Fibroblast of skin of left quadriceps (primary cell): ENCODE data around the gene UVRAG.

Experiments
- DNase-seq, 2 experiments: peaks; one replicate each; pipeline ENCODE4 v3.0.0-alpha.2; 2013; ENCODE audit warnings: low read depth in 2 of 2

The UVRAG gene

DNA sequence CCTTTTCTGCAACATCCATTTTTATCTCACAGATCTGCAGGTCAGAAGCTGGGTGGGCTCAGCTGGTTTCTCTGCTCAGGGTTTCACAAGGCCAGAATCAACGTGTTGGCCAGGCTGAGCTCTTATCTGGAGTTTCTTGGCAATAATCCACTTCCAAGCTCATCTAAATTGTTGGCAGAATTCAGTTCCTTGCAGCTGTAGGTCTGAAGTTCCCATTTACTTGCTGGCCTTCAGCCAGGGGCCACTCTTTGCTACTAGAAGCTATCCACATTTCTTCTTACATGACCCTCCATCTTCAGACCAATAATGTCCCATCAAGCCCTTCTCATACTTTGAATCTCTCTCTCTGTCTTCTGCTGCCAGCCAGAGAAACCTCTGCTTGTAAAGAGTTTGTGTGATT, 287.8 kb downstream of the UVRAG start:
- no peak for DNase-seq

DNA sequence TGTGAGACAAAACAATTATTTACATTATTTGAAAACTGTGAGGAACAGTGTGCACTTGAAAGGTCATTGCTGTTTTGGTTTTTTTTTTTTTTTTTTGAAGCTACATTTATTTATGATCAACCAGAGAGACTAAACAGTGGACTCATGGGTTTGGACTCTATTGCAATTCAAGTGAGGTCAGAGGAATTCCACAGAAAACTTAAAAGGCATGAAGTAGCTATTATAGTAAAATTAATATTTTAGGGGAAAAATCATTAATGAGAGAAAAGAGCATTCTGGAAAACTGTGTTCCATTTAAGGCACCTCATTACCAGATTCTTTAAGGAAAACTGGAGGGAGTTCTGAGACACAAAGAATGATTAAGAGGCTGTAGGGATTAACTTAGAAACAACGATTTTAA, 288.4 kb downstream of the UVRAG start:
- DNase-seq: no peak

GRCh38 chr11:76104285-76104684, 289.3 kb downstream of the UVRAG start:
- DNase-seq: no peak

DNA sequence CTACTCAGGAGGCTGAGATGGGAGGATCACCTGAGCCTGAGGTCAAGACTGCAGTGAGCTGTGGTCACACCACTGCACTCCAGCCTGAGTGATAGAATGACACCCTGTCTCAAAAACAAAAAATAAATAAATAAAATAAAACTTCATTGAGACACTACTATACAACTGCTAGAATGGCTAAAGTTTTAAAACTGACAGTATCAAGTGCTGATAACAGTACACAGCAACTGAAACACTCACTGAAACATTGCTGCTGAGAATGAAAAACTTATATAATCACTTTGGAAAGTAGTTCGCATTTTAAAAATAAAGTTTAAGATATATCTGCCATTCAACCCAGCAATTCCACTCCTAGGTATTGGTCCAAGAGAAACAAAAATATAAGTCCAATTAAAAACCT, 290.6 kb downstream of the UVRAG start:
- DNase-seq: no peak

DNA sequence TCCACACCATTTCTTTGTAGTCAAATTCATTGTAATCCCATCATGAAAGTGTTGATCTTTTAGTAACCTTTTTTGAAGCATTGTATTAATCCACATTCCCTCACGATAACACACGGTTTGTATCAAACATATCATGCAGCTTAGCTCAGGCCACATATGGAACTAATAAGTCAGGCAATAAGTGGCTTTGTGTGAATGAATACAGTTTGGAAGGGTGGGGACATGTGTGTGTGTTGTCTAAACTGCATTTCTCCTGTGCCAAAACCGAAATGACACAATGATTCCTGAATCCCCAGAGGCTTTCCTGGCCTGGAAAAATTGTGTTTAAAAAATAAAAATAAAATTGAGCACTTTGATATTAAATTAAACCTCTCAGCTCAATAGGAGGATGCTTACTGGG, 293.0 kb downstream of the UVRAG start:
- peak; percentile 65 to 68 for DNase-seq

GRCh38 chr11:76114238-76114637, 299.2 kb downstream of the UVRAG start:
- no peak for DNase-seq

DNA sequence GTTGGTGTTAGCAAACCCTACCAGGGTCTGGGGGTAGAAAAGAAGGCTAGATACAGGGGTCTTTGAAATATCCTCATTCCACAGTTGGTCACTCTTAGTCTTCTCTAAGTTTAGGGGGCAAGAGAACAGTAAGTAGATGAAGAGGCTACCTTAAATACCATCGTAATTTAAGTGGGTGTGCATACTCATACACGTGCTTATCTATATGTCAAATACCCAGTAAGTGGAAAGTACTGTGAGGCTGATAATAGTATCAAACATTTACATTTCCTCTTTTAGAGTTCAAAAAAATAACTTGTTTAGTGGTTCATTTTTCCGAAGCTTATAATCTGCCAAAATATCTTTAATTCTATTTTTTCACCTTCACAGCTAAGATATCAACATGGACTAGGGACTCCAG, 300.5 kb downstream of the UVRAG start:
- no peak for DNase-seq

DNA sequence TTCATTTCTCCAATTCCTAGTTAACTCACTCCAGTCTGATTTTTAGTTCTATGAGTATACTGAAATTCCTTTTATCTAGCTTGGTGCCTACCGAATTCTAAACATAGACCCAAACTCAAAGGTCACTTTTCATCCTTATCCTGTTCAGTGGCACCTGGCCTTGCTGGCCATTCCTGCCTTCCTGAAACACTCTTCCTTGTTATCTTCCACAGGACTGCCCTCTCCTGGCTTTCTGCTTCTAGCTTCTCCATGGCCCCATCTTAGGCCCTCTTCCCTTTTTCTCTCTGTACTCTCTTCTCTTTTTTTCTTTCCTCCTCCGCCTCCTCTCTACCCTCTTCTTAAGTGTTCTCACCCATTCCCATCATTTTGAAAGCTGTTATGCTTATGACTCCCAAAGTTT, 304.0 kb downstream of the UVRAG start:
- DNase-seq: no peak

- no peak for DNase-seq
Observed at GRCh38 chr11:76119779-76120178, 304.8 kb downstream of the UVRAG start.

DNA sequence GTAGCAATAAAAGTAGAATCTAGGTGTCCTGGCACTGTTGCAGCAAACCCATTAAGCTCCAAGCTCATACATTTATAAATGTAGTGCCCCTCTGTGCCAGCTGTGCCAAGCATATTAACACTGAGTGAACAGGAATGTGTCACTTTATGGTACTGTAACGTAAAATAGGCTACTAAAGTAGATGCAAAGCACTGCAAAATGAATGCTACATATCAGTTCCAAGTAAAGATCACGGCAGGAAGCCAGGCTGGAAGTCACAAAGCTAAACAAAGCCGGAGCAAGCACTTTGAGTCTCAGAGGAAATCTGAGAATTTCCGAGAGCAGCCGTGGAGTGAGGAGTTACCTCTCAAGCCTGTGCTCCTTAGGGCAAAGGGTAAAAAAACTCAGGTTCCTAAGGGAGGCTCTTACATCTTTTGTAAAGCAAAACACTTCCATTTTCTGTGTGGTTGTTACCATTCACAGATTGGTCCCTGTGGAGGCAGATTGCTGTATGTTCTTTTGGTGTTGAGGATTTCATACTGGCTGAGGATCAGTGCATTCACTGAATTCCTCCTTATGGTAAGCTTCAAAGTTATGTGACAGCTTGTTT, 305.6 kb downstream of the UVRAG start:
- DNase-seq: no peak

- DNase-seq: no peak
Observed at GRCh38 chr11:76123248-76123647, 308.2 kb downstream of the UVRAG start.

GRCh38 chr11:76124905-76125770, 310.1 kb downstream of the UVRAG start:
- no peak for DNase-seq

GRCh38 chr11:76129729-76130128, 314.7 kb downstream of the UVRAG start:
- no peak for DNase-seq

DNA sequence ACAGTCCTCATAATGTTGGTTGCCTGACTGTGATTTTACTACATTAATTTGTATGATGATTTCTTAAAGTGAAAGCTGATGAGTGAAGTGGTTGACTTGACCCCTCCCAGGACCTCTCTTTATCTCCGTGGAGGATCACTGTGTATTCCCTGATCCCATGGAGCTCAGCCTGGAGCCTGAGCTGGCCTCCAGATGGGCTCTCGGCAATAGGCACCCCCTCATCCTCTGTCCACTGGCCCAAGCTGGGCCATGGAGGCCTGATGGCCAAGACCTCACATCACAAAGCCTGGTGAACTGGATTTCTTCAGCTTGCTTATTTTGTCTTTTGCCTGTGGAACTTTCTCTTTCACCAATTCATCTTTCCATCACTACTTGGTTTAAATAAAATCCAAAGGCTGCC, 316.1 kb downstream of the UVRAG start:
- DNase-seq: no peak

GRCh38 chr11:76131671-76132631, 316.9 kb downstream of the UVRAG start:
- no peak for DNase-seq

GRCh38 chr11:76134239-76134638, 319.2 kb downstream of the UVRAG start:
- no peak for DNase-seq

- DNase-seq: peak; percentile 29 to 32
Observed at GRCh38 chr11:76135491-76135890, 320.5 kb downstream of the UVRAG start.

- DNase-seq: no peak
Observed at GRCh38 chr11:76139314-76139713, 324.3 kb downstream of the UVRAG start.

DNA sequence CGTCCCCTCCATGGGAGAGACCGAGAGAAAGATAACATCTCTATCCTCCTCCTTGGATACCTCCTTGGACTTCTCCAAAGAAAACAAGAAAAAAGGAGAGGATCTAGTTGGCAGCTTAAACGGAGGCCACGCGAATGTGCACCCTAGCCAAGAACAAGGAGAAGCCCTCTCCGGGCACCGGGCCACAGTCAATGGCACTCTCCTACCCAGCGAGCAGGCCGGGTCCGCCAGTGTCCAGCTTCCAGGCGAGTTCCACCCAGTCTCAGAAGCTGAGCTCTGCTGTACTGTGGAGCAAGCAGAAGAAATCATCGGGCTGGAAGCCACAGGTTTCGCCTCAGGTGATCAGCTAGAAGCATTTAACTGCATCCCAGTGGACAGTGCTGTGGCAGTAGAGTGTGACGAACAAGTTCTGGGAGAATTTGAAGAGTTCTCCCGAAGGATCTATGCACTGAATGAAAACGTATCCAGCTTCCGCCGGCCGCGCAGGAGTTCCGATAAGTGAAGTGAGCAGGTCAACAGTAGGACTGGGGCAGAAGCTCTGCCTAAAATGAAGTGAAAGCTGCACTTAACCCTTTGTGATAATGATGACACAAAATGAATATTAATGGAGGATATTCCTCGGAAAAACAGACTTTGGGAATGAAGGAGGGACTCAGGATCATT, 326.0 kb downstream of the UVRAG start:
- DNase-seq: no peak

- DNase-seq: no peak
Observed at GRCh38 chr11:76141901-76142588, 327.0 kb downstream of the UVRAG start.

- DNase-seq: no peak
Observed at GRCh38 chr11:76143274-76143673, 328.3 kb downstream of the UVRAG start.
